IPS-18c (cell line): Measurements from ENCODE around the gene MKRN2.

Experiments used
- H3K4me3 ChIP-seq: 2 replicates; pipeline ENCODE4 v1.7.0; 2013; ENCODE audit warnings: low read depth, mild to moderate bottlenecking, low read length, moderate library complexity; ENCODE audit not compliant: insufficient read depth
- H3K9me3 ChIP-seq: one replicate; pipeline ENCODE4 v1.6.1; 2013; ENCODE audit warnings: mild to moderate bottlenecking, low read length, moderate library complexity; ENCODE audit not compliant: control insufficient read depth, insufficient read depth

Gene MKRN2

GRCh38 chr3:12577379-12577778 lies 20.5 kb downstream of the MKRN2 start:
- Histone ChIP-seq H3K9me3 (no peaks in the 10 kb centered on the region), H3K4me3 (no peak overlapping the region)

- Histone ChIP-seq H3K4me3 (no peak overlapping the region), H3K9me3 (no peaks in the 10 kb centered on the region)
These were observed 21.9 kb downstream of the MKRN2 start for GRCh38 chr3:12578742-12579141.

GRCh38 chr3:12579456-12579855 lies 22.6 kb downstream of the MKRN2 start:
- no peaks in the 10 kb centered on the region for H3K9me3 ChIP-seq

GRCh38 chr3:12579905-12580304 lies 23.0 kb downstream of the MKRN2 start:
- Histone ChIP-seq H3K4me3 (no peak overlapping the region), H3K9me3 (no peaks in the 10 kb centered on the region)

More at GRCh38 chr3:12579456-12579855, 22.6 kb downstream of the MKRN2 start:
- no peak overlapping the region for H3K4me3 ChIP-seq

GRCh38 chr3:12582730-12583129 lies 25.8 kb downstream of the MKRN2 start:
- Histone ChIP-seq H3K9me3 (no peaks in the 10 kb centered on the region), H3K4me3 (no peak overlapping the region)

GRCh38 chr3:12583280-12583679 lies 26.4 kb downstream of the MKRN2 start:
- Histone ChIP-seq H3K9me3 (no peaks in the 10 kb centered on the region), H3K4me3 (no peak overlapping the region)

GRCh38 chr3:12584083-12584482 lies 27.2 kb downstream of the MKRN2 start:
- no peak overlapping the region for H3K4me3 ChIP-seq
- no peaks in the 10 kb centered on the region for H3K9me3 ChIP-seq

- Histone ChIP-seq H3K9me3 (no peaks in the 10 kb centered on the region), H3K4me3 (no peak overlapping the region)
These were observed 28.3 kb downstream of the MKRN2 start for GRCh38 chr3:12585181-12585580.

- H3K4me3 ChIP-seq = no peak overlapping the region
- no peaks in the 10 kb centered on the region for H3K9me3 ChIP-seq
These were observed 29.1 kb downstream of the MKRN2 start for GRCh38 chr3:12585970-12586369.

- no peak overlapping the region for H3K4me3 ChIP-seq
- H3K9me3 ChIP-seq = no peaks in the 10 kb centered on the region
These were observed 29.5 kb downstream of the MKRN2 start for GRCh38 chr3:12586403-12586802.

GRCh38 chr3:12588039-12589009 lies 31.4 kb downstream of the MKRN2 start:
- no peaks in the 10 kb centered on the region for H3K9me3 ChIP-seq
- H3K4me3 ChIP-seq = no peak overlapping the region

- H3K9me3 ChIP-seq = no peaks in the 10 kb centered on the region
These were observed 33.2 kb downstream of the MKRN2 start for GRCh38 chr3:12590096-12590495.

GRCh38 chr3:12591456-12591855 lies 34.6 kb downstream of the MKRN2 start:
- Histone ChIP-seq H3K4me3 (no peak overlapping the region), H3K9me3 (no peaks in the 10 kb centered on the region)

More at GRCh38 chr3:12590096-12590495, 33.2 kb downstream of the MKRN2 start:
- no peak overlapping the region for H3K4me3 ChIP-seq

- no peaks in the 10 kb centered on the region for H3K9me3 ChIP-seq
- H3K4me3 ChIP-seq = no peak overlapping the region
These were observed 35.3 kb downstream of the MKRN2 start for GRCh38 chr3:12591997-12592715.

GRCh38 chr3:12593473-12593872 lies 36.6 kb downstream of the MKRN2 start:
- Histone ChIP-seq H3K4me3 (no peak overlapping the region), H3K9me3 (no peaks in the 10 kb centered on the region)

- Histone ChIP-seq H3K9me3 (no peaks in the 10 kb centered on the region), H3K4me3 (no peak overlapping the region)
These were observed 42.0 kb downstream of the MKRN2 start for GRCh38 chr3:12598890-12599289.

- no peaks in the 10 kb centered on the region for H3K9me3 ChIP-seq
These were observed 44.2 kb downstream of the MKRN2 start for GRCh38 chr3:12601072-12601471.

GRCh38 chr3:12603969-12604368 lies 47.1 kb downstream of the MKRN2 start:
- H3K9me3 ChIP-seq = no peaks in the 10 kb centered on the region
- no peak overlapping the region for H3K4me3 ChIP-seq

More at GRCh38 chr3:12601072-12601471, 44.2 kb downstream of the MKRN2 start:
- no peak overlapping the region for H3K4me3 ChIP-seq
